Left renal cortex interstitium (tissue), 4 donors: ENCODE data around the gene STAT6. TPM values are rescaled to one million over a fixed set of nuclear protein-coding genes. Genes with fewer than 3 reads are reported as not detected.

Experiments used
- DNase-seq, 4 donors: peaks; one replicate each; pipeline ENCODE4 v3.0.0-alpha.2; 2013; ENCODE audit warnings: low read depth in 4 of 4, low spot score in 2 of 4, missing footprints in 1 of 4
- polyA plus RNA-seq, 4 donors: library from polyadenylated mRNA; unstranded; fragments of 120-200 nt; gene quantifications; one replicate each; pipeline ENCODE4 v1.2.1, GENCODE V29; 2013; ENCODE audit not compliant: insufficient read length in 4 of 4

The STAT6 gene
- polyA plus RNA-seq, 4 donors = 77.1 to 139 (median 108) TPM

GRCh38 chr12:57146092-57146491, 34.9 kb upstream of the STAT6 start:
- DNase-seq = no peak

DNA sequence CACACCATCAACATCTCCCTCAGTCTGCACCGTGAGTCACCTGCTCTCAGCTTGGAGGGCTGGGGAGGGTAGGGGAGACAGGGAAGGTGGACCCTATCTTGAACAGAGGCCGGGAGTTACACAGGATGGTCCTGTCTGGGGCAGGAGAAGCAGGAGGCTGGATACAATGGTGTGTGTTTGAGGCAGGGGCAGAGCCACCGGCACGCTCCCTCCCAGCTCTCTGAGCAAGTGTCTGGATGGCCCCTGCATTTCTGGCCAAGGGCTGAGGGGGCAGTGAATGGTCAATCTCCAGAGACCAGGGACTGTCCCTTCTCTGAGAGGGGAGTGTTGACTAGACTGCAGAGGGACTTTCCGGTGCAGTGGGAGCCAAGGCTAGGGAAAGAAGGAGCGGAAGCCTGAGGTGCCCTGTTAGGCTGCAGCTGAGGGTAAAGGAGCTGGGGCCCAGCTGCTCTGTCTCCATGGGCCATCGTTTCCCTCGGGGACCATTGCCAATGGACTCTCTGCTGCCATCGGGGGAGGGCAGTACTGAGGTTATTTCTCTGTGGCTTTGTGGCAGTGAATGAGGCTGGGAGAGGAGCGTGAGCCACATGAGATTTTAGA, 34.4 kb upstream of the STAT6 start:
- no peak for DNase-seq

DNA sequence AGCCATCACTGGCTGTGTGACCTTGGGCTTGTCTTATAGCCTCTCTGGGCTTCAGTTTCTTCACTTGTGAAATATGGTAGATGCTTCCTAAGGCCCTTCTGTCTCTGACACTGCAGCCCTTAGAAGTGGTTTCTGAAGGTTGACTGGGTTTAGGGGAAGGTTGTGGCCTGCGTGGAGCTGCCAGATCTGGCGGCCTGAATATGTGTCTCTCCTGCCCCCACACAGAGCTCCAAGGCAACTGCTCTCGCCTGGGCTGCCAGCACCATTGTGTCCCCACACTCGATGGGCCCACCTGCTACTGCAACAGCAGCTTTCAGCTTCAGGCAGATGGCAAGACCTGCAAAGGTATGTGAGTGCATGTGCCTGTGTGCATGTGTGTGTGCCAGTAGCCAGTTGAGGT, 32.3 kb upstream of the STAT6 start:
- no peak for DNase-seq

DNA sequence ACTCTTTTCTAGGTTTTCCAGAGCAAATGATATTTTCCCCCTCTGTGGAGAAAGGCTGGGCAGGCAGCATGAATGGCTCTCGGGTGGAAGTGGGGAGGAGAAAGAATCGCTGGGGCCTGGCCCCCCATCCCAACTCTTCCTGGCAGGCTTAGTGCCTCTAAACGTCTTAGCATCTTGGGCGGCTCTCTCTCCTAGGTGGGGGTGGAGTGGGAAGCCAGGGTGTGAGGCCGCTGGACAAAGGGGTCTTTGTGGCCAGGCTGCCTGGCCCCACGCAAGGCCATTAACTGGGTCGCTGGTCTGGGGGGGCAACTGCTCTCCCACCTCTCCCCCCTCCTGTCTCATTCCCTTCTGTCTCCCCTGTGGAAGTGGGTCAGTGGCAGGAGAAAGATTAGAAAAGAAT, 31.6 kb upstream of the STAT6 start:
- DNase-seq = no peak

DNA sequence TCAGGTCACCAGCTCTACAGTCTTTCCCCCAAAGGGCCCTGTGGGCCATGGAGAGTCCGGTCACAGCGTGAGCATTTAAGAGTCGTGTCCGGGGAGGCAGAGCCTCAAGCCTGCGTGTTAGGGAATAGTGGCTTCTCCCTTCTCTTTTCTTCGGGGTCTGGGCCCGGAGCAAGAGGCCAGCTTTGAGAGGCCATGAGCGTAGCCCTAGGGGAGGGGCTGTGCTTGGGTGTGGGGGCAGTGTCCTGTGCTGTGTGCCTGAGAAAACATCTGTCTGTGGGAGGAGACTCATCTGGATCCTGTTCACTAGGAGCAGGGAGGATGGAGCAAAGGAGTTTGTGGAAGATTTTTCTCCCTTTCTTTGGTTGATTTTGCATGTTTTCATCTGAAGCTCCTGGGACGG, 31.0 kb upstream of the STAT6 start:
- no peak for DNase-seq

- no peak for DNase-seq
Observed at GRCh38 chr12:57141249-57141648, 30.1 kb upstream of the STAT6 start.

DNA sequence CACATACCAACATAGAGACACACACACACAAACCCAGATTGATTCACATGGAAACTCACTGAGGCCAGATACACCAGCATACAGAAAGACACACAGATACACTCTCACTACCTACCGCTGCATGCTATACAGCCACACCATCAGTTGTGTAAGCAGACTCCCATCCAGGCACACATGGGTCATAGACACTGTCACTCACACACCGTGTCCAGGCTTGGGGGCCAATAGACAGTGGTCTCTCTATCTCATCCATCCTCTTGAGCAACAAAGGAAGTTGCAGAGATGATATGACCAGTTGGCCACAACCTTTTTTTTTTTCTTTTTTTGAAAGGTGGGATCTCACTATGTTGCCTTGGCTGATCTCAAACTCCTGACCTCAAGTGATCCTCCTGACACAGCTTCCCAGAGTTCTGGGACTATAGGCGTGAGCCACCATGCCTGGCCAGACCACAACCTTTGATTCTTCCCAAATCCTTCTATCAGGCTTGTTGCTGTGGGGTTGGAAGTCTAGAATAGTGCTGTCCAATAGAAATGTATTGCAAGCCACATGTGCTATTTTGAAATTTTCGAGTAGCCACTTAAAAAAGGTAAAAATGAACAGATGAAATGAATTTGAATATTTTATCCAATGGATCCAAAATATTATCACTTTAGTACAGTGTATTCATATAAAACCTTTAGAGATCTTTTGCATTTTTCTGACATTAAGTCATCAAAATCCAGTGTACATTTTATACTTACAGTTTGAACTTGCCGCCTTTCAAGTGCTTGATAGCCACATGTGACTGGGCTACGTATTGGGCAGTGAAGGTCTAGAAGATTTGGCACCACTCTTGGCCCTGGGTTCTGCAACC, 28.9 kb upstream of the STAT6 start:
- DNase-seq = no peak

DNA sequence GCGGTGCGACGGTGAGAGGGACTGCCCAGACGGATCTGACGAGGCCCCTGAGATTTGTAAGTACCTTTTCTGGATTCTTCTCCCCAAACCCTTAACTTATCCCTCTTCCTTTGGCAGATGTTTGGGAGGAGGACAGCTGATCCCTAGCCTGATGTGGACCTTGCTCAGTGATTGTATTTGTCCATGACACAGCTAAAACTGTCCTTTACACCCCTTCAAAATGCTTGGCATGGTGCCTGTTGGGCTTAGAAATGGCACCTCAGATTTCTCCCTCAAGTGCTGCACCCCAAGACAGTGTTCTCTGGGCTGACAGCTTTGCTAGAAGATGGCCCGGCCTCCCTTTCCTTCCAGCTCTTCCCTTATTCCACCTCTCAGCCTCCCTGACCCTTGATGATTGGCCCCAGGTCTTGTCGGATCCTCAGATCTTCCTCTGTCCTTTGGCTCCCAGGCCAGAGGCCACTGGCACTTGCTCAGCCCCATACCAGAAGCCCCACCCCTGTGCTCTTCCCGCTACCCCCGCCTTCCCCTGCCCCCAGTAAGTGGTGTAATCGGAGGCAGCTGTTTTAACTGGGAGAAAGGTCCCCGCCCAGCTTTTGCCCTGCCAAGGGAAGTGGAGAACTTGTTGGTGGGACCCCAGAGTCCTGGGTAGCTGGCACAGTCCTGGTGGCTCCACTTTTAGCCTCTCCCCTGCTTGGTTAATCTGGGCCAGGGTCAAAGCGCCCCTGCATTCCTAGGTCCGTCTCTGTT, 27.5 kb upstream of the STAT6 start:
- DNase-seq = no peak

DNA sequence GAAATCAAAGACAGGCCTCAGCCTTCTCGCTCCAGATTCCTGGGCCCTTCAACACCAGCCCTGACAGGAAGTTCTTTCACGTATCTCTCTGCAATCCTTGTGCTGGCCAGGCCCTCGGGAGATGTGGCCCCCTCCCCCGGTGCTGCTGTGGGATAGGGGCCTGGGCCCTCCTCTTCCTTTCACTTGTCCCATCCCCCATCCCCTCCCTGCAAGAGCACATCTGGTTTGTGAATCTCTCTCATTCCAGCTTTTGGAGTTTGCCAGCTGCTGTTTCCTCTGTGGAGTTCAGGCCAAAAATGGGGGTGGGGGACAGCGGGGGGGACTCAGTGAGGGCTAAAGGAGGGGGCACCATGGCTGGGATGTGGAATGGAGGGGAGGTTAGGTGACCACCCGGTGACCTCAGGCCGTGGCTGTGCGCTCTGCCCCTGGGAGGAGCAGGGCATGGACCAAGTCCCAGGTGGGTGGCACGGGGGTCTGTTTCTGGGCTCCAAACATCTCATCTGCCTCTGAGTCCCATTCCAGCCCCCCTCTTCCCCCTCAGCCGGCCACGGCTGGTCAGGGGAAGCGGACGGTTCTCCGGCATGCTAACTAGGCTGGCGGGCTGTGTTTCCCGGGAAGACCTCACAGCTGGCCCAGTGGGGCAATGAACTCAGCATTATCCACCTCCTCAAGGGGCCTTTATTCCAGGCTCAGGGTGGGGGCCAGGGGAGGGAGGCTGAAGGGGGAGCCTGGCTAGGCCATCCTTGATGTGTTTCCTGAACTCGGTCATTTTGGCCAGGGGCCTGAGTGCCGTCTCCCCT, 24.6 kb upstream of the STAT6 start:
- DNase-seq = peak in 1 of 4 donors; percentile 46

DNA sequence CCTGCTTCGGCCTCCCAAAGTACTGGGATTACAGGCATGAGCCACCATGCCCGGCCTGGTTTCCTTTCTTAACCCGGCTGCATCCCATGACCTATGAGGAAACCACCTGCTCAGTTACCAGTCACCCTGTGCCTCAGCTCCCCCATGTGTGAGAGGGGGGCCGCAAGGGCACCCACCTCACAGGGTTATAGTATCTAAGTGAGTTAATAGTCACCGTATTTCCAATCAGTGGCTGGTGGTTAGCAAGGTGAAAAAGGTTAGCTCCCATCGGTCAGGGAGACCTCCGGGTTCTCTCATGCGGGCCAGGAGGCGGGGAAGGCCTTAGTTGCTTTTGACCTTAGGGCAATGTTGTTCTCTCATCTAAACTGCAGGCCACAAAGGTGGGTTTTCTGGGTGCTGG, 23.8 kb upstream of the STAT6 start:
- no peak for DNase-seq

DNA sequence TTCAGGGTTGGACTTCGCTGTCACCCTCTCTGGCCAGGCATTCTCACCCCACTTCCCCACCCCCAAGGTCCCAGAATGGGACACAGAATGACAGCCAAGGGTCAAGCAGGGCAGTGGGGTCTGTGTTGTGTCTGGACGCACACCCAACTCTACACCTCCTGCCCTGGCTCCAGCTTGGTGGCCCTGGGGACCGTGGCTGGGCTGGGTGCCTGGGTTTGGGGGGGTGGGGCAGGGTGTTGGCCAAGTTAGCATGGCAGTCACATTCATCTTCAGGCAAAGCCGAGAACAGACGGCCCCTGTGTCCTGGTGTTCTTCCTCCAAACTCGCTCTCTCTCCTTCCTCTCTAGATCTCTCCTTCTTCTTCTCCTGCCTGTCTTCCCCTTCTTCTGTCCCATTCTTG, 22.8 kb upstream of the STAT6 start:
- no peak for DNase-seq

- no peak for DNase-seq
Observed at GRCh38 chr12:57133013-57133569, 21.9 kb upstream of the STAT6 start.

- DNase-seq = no peak
Observed at GRCh38 chr12:57131896-57132744, 21.0 kb upstream of the STAT6 start.

- DNase-seq = no peak
Observed at GRCh38 chr12:57130941-57131340, 19.8 kb upstream of the STAT6 start.

DNA sequence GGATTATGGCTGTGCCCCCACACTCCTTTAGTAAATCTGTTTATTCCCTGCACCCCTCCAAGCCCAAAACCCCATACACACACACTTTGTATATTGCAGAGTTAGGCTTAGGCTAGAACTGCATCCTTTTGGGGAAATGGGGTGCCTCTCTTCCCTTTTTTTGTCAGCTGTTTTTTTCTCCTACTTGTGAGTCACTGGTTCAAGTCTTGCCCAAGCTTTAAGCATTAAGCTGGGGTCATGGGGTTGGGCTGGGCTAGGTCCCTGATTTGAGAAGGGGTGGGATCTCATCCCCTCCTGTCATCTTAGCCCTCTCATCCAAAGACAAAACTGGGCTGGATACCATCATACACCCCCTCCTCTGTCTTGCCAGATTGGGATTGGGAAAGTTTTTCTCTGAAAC, 18.7 kb upstream of the STAT6 start:
- DNase-seq = no peak

- DNase-seq = no peak
Observed at GRCh38 chr12:57129321-57129842, 18.2 kb upstream of the STAT6 start.

DNA sequence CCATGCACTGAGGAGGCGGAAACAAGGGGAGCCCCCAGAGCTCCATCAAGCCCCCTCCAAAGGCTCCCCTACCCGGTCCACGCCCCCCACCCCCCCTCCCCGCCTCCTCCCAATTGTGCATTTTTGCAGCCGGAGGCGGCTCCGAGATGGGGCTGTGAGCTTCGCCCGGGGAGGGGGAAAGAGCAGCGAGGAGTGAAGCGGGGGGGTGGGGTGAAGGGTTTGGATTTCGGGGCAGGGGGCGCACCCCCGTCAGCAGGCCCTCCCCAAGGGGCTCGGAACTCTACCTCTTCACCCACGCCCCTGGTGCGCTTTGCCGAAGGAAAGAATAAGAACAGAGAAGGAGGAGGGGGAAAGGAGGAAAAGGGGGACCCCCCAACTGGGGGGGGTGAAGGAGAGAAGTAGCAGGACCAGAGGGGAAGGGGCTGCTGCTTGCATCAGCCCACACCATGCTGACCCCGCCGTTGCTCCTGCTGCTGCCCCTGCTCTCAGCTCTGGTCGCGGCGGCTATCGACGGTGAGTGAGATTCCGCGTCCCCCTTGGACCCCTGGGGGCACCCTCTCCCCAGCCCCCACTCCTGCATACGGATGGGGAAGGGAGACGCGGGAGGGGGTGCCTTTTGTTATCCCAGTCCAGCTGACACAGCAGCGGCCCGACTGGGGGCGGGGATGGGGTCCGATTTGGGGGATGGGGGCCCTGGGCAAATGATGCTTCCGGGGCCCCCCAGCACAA, 17.5 kb upstream of the STAT6 start:
- DNase-seq = no peak

- DNase-seq = peak in 2 of 4 donors; percentile 79 to 80
Observed at GRCh38 chr12:57127726-57128518, 16.8 kb upstream of the STAT6 start, which contains the start of gene LRP1. Gene LRP1, plus strand, starts transcription at chr12:57128483. Its CDS starts 482 bp downstream, at chr12:57128965.
